Measurements from ENCODE around the gene ELMO1. TPM values are rescaled to one million over a fixed set of nuclear protein-coding genes. Genes with fewer than 3 reads are reported as not detected.
A peak's percentile ranks its signal among the peaks of the same experiment; 100 is the strongest.

ELMO1 gene
- total RNA-seq, 6 donors from 2014 or later = 51.4 to 204 (median 73.7) TPM

DNA sequence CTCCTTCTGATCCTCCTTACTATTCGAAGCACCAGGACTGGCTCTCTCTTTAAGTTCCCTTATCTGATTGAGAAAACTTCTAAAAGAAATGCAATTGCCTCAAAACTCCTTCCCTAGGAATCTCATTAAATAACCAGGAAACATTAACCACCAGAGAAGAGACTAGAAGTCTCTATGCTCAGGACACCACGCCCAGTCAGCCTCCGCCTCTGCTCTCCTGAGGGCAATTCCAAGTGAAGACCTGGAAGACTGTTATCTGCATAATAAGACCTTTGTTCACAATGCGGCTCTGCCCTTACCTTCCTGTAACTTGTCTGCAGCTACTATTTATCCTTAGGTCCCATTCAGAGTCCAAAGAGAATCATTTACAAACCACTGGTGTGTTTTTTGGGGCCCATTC lies 78.8 kb downstream of the ELMO1 start:
- peaks cover 0 to 10% (median 6%) of the 10 kb centered on the region in 4 donors for H3K4me1 ChIP-seq
- WGBS, 2 donors = 78% methylated on average over 4 of the region's 4 CpGs
- TF ChIP-seq POLR2AphosphoS5 (IDR thresholded peaks at IDR 0.05) = no peak
- TF ChIP-seq, protein P1, sequence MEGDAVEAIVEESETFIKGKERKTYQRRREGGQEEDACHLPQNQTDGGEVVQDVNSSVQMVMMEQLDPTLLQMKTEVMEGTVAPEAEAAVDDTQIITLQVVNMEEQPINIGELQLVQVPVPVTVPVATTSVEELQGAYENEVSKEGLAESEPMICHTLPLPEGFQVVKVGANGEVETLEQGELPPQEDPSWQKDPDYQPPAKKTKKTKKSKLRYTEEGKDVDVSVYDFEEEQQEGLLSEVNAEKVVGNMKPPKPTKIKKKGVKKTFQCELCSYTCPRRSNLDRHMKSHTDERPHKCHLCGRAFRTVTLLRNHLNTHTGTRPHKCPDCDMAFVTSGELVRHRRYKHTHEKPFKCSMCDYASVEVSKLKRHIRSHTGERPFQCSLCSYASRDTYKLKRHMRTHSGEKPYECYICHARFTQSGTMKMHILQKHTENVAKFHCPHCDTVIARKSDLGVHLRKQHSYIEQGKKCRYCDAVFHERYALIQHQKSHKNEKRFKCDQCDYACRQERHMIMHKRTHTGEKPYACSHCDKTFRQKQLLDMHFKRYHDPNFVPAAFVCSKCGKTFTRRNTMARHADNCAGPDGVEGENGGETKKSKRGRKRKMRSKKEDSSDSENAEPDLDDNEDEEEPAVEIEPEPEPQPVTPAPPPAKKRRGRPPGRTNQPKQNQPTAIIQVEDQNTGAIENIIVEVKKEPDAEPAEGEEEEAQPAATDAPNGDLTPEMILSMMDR (IDR thresholded peaks at IDR 0.05) = no peak
- TF ChIP-seq EP300 (IDR thresholded peaks at IDR 0.05) = no peak
- TF ChIP-seq POLR2A (IDR thresholded peaks at IDR 0.05) = no peak
- DNase-seq (no peak), ATAC-seq (ENCODE audit: low FRiP score in 2 of 2) (no peak)
- no peak overlapping the region for H3K4me3 ChIP-seq
- H3K9me3 ChIP-seq = no peaks in the 10 kb centered on the region
- no peaks in the 10 kb centered on the region for H3K27me3 ChIP-seq
- H3K27ac ChIP-seq = no peak overlapping the region
- no peaks in the 10 kb centered on the region for H3K36me3 ChIP-seq

DNA sequence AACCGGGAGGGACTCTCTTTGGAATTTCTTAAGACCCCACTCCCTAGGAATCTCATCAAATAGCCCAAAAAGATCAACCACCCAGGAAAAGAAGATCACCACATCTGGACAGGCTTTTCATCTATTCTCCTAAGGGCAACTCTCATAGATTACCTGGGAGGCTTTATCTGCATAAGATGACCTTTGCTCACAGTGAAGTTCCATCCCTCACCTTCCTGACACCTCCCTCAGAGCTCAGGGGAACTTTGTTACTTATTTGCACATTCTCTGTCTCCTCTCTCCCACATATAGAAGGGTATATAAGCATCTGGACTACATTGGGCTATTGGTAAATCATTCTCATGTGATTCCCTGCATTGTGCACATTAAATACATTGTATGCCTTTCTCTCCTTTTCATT lies 80.1 kb downstream of the ELMO1 start:
- H3K9me3 ChIP-seq = no peaks in the 10 kb centered on the region
- no peaks in the 10 kb centered on the region for H3K36me3 ChIP-seq
- no peak overlapping the region for H3K4me3 ChIP-seq
- TF ChIP-seq, protein P1 (IDR thresholded peaks at IDR 0.05) = no peak
- TF ChIP-seq EP300 (IDR thresholded peaks at IDR 0.05) = no peak
- TF ChIP-seq POLR2A (IDR thresholded peaks at IDR 0.05) = no peak
- no peak for TF ChIP-seq POLR2AphosphoS5 (IDR thresholded peaks at IDR 0.05)
- H3K27ac ChIP-seq = no peak overlapping the region
- DNase-seq (no peak), ATAC-seq (ENCODE audit: low FRiP score in 2 of 2) (no peak)
- no peaks in the 10 kb centered on the region for H3K27me3 ChIP-seq
- 75 to 88% methylated on average over 1 of the region's 1 CpG for WGBS, 2 donors
- peaks cover 0 to 10% (median 6%) of the 10 kb centered on the region in 4 donors for H3K4me1 ChIP-seq

DNA sequence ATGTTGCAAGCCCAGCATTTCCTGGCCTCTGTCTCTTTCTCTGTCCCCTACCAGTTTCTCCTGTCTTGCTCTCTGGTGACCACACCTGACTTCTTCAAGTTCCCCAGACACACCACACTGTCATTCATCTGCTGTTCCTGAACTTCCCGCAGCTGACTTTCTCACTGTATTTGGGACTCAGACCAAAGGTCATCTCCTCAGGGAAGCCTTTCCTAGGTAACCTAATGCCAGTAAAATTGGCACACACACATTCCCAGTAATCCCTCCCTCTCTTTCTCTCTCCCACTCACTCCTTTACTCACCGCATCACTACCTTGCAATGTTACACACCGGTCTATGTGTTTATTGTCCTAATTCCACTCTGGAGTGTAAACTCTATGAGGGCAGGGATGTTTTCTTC lies 81.7 kb downstream of the ELMO1 start:
- ATAC-seq (ENCODE audit: low FRiP score in 2 of 2) (no peak), DNase-seq (no peak)
- peaks cover 0 to 10% (median 6%) of the 10 kb centered on the region in 4 donors for H3K4me1 ChIP-seq
- no peak overlapping the region for H3K4me3 ChIP-seq
- peak overlapping the region in 1 of 4 donors; percentile 3 for H3K27ac ChIP-seq
- TF ChIP-seq POLR2A (IDR thresholded peaks at IDR 0.05) (no peak), EP300 (IDR thresholded peaks at IDR 0.05) (no peak), POLR2AphosphoS5 (IDR thresholded peaks at IDR 0.05) (no peak)
- TF ChIP-seq, protein P1 (IDR thresholded peaks at IDR 0.05) = no peak
- no peaks in the 10 kb centered on the region for H3K27me3 ChIP-seq
- no peaks in the 10 kb centered on the region for H3K9me3 ChIP-seq
- H3K36me3 ChIP-seq = no peaks in the 10 kb centered on the region
- WGBS, 2 donors = 85 to 88% methylated on average over 3 of the region's 3 CpGs

DNA sequence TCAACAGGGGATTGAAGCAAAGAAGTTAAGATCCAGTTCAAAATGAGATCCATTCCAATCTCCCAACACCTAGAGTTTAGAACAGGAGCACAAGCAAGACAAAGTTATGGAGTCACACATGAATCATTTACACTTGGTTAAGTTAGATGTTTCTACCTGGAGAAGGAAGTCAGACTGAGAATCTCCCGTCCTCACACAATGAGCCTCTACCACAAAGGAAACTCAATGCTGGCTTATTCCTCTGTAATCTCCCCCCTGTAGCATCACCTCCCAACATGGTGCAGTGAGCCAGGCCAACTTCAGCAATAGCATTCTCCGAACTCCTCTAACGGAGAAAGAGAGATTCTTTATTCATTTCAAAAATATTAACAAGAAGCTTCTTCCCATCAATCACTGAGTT lies 82.2 kb downstream of the ELMO1 start:
- Histone ChIP-seq H3K4me3 (no peak overlapping the region), H3K27ac (no peak overlapping the region), H3K9me3 (no peaks in the 10 kb centered on the region), H3K27me3 (no peaks in the 10 kb centered on the region), H3K36me3 (no peaks in the 10 kb centered on the region), H3K4me1 (peaks cover 0 to 10% (median 6%) of the 10 kb centered on the region in 4 donors)
- no peak for ATAC-seq (ENCODE audit: low FRiP score in 2 of 2)
- 52 to 56% methylated on average over 3 of the region's 3 CpGs for WGBS, 2 donors
- TF ChIP-seq EP300 (IDR thresholded peaks at IDR 0.05) (no peak), POLR2A (IDR thresholded peaks at IDR 0.05) (no peak), POLR2AphosphoS5 (IDR thresholded peaks at IDR 0.05) (no peak)
- TF ChIP-seq, protein P1 (IDR thresholded peaks at IDR 0.05) = no peak
- no peak for DNase-seq

DNA sequence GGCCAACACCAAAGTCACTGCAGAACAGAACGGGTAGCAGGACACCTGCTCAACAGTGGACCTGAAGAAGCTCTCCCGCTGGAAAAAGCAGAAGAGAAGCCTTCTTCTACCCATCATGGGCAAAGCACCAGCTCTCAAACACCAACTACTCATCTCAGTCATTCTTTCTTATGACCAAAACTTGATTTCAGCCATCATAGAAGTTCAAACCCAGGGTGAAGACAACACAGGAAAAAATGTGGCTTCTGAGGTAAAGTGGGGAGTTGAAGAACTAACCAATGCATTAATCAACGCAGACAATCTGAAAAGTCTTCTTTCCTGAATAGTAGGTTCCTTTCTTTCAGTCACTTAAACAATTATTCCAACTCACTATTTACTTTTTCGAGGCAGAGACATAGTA lies 83.3 kb downstream of the ELMO1 start:
- H3K36me3 ChIP-seq = no peaks in the 10 kb centered on the region
- no peak for DNase-seq
- H3K27me3 ChIP-seq = no peaks in the 10 kb centered on the region
- TF ChIP-seq, protein P1 (IDR thresholded peaks at IDR 0.05) = no peak
- TF ChIP-seq POLR2A (IDR thresholded peaks at IDR 0.05) = no peak
- TF ChIP-seq POLR2AphosphoS5 (IDR thresholded peaks at IDR 0.05) = no peak
- TF ChIP-seq EP300 (IDR thresholded peaks at IDR 0.05) = no peak
- 72 to 76% methylated on average over 4 of the region's 4 CpGs for WGBS, 2 donors
- no peaks in the 10 kb centered on the region for H3K9me3 ChIP-seq
- no peak overlapping the region for H3K27ac ChIP-seq
- ATAC-seq (ENCODE audit: low FRiP score in 2 of 2) = no peak
- peaks cover 0 to 10% (median 6%) of the 10 kb centered on the region in 4 donors for H3K4me1 ChIP-seq
- H3K4me3 ChIP-seq = no peak overlapping the region
